Esophagus squamous epithelium (tissue), 5 donors: ENCODE measurements around the gene OR6J1. TPM values are rescaled to one million over a fixed set of nuclear protein-coding genes. Genes with fewer than 3 reads are reported as not detected.

Experiments
- DNase-seq: peaks from one replicate; lab custom pipeline; 2025; lab: John Stamatoyannopoulos, UW
- H3K27ac ChIP-seq, 4 donors: fragments of 200-600 bp; sonication (generic); one replicate each; pipeline ENCODE4 v1.5.1; 2016 to 2019; ENCODE audit warnings: mild to moderate bottlenecking in 1 of 4
- H3K27me3 ChIP-seq, 4 donors: fragments of 200-600 bp; sonication (generic); 1 replicate in 3 of 4; 2 replicates in 1 of 4; pipeline versions ENCODE4 v1.5.1 to v1.6.0; 2017 to 2021; ENCODE audit warnings: antibody characterized with exemption in 1 of 4
- H3K36me3 ChIP-seq, 3 donors: fragments of 200-600 bp; sonication (generic); one replicate each; pipeline ENCODE4 v1.5.1; 2016 to 2019
- H3K4me1 ChIP-seq, 3 donors: fragments of 200-600 bp; sonication (generic); one replicate each; pipeline ENCODE4 v1.5.1; 2017 to 2019
- H3K4me3 ChIP-seq, 4 donors: fragments of 200-600 bp; sonication (generic); 1 replicate in 3 of 4; 2 replicates in 1 of 4; pipeline ENCODE4 v1.5.1; 2016 to 2019; ENCODE audit warnings: mild to moderate bottlenecking in 2 of 4, moderate library complexity in 1 of 4
- H3K9me3 ChIP-seq, 3 donors: fragments of 200-600 bp; sonication (generic); one replicate each; pipeline ENCODE4 v1.5.1; 2016 to 2019
- POLR2A ChIP-seq, 4 donors: fragments of 450-650 bp; IDR thresholded peaks; one replicate each; pipeline ENCODE4 v1.6.1; 2017; ENCODE audit warnings: antibody characterized with exemption in 4 of 4, mild to moderate bottlenecking in 4 of 4, moderate library complexity in 3 of 4
- WGBS, 2 donors: methylation state at CpG; one replicate each; pipeline ENCODE4 v1.1.5; 2018; 5-methylcytosine and 5-hydroxymethylcytosine counted together
- intact Hi-C: fragments of 100-400 bp; cut with DNase I; formaldehyde crosslinking; loops from one replicate; pipeline ENCODE4 v1.15.0; 2022
- total RNA-seq, 4 donors: library from RNA; depleted of rRNA; stranded (reverse); fragments of >200 nt; gene quantifications; one replicate each; pipeline ENCODE4 v1.1.0, GENCODE V29; 2016
- TF ChIP-seq, protein P1 (sequence below), 6 experiments: fragments of 450-650 bp in 4 of 6; fragments of 200-600 bp in 2 of 6; sonication (generic) in 2 of 6; IDR thresholded peaks; one replicate each; pipeline ENCODE4 v1.5.1; 2016 to 2019; ENCODE audit warnings: antibody characterized with exemption in 6 of 6, mild to moderate bottlenecking in 4 of 6, moderate library complexity in 4 of 6
- donor health status: DM: yes; HTN: yes; CAD: no.

Gene OR6J1
- total RNA-seq, 4 donors from 2014 or later: not detected

GRCh38 chr14:22630486-22630885, 13.7 kb downstream of the OR6J1 start:
- Histone ChIP-seq H3K4me1 (no peaks in the 10 kb centered on the region), H3K27ac (no peak overlapping the region), H3K27me3 (no peaks in the 10 kb centered on the region), H3K4me3 (no peak overlapping the region), H3K36me3 (no peaks in the 10 kb centered on the region), H3K9me3 (no peaks in the 10 kb centered on the region)
- TF ChIP-seq POLR2A (IDR thresholded peaks at IDR 0.05): no peak
- TF ChIP-seq, protein P1, sequence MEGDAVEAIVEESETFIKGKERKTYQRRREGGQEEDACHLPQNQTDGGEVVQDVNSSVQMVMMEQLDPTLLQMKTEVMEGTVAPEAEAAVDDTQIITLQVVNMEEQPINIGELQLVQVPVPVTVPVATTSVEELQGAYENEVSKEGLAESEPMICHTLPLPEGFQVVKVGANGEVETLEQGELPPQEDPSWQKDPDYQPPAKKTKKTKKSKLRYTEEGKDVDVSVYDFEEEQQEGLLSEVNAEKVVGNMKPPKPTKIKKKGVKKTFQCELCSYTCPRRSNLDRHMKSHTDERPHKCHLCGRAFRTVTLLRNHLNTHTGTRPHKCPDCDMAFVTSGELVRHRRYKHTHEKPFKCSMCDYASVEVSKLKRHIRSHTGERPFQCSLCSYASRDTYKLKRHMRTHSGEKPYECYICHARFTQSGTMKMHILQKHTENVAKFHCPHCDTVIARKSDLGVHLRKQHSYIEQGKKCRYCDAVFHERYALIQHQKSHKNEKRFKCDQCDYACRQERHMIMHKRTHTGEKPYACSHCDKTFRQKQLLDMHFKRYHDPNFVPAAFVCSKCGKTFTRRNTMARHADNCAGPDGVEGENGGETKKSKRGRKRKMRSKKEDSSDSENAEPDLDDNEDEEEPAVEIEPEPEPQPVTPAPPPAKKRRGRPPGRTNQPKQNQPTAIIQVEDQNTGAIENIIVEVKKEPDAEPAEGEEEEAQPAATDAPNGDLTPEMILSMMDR (IDR thresholded peaks at IDR 0.05): no peak
- WGBS, 2 donors: 60 to 74% methylated on average over 2 of the region's 2 CpGs
- intact Hi-C loops: no loop called here
- no peak for DNase-seq

- H3K9me3 ChIP-seq: no peaks in the 10 kb centered on the region
These were observed 14.1 kb downstream of the OR6J1 start for GRCh38 chr14:22630066-22630465.

DNA sequence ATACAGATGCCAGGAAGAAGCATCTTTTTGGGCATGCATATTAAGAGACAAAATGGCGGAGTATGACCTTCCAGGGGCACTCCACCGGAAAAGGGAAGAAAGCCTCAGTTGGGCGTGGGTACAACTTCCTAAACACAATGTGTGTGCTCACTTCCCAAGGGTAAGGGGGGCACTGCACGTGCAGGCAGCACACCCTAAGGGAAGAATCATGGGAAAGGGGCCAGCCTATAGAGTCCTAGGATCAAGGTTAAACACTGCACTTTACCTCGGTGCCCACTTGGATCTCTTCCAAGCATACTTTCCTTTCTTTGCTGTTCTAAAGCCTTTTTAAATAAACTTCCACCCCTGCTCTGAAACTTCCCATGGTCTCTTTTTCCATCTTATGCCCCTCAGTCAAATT, 14.8 kb downstream of the OR6J1 start:
- H3K4me1 ChIP-seq: no peaks in the 10 kb centered on the region
- TF ChIP-seq, protein P1 (IDR thresholded peaks at IDR 0.05): no peak
- TF ChIP-seq POLR2A (IDR thresholded peaks at IDR 0.05): no peak
- H3K27ac ChIP-seq: no peak overlapping the region
- intact Hi-C loops: no loop called here
- WGBS, 2 donors: 51 to 57% methylated on average over 5 of the region's 5 CpGs
- H3K9me3 ChIP-seq: no peaks in the 10 kb centered on the region
- H3K4me3 ChIP-seq: no peak overlapping the region
- H3K36me3 ChIP-seq: no peaks in the 10 kb centered on the region
- no peaks in the 10 kb centered on the region for H3K27me3 ChIP-seq
- no peak for DNase-seq

More at GRCh38 chr14:22630066-22630465, 14.1 kb downstream of the OR6J1 start:
- Histone ChIP-seq H3K4me3 (no peak overlapping the region), H3K27ac (no peak overlapping the region), H3K27me3 (no peaks in the 10 kb centered on the region), H3K4me1 (no peaks in the 10 kb centered on the region), H3K36me3 (no peaks in the 10 kb centered on the region)
- no peak for DNase-seq
- 85 to 94% methylated on average over 3 of the region's 3 CpGs for WGBS, 2 donors
- TF ChIP-seq, protein P1 (IDR thresholded peaks at IDR 0.05): no peak
- TF ChIP-seq POLR2A (IDR thresholded peaks at IDR 0.05): no peak
- intact Hi-C loops: no loop called here

DNA sequence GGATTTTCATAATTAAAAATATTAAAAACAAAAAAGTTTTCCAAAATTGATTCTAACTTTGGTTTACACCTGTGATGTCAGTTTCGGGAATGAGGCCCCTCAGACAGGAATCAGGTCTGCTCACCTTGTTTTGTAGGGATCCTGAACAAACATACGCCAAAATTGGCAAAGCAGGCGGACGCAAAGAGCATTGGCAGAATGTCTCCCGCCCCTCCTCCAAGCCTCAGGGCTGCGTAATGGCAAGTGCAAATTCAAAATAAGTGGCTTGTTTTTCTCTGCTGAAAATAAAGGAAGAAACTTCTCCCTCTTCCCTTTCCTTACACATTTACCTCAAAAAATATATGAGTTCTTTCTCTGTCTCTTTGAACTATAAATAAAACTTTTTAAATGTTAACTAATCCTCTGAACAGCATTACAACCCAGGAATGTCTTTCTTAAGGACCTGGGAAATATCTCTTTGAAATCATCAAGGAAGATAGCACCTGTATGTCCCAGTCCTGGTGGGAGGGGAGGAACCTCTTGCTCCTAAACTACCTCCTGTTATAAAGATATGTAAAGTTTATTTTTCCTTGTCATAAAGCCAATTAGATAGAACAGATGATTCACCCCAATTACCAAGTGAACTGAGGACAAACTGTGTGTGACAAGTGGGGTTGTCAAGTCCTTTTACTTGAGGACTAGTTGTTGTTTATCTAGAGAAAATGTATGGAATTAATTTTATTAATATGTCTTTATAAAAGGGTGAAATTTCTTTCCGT, 16.5 kb downstream of the OR6J1 start:
- TF ChIP-seq, protein P1 (IDR thresholded peaks at IDR 0.05): no peak
- TF ChIP-seq POLR2A (IDR thresholded peaks at IDR 0.05): no peak
- Histone ChIP-seq H3K9me3 (no peaks in the 10 kb centered on the region), H3K4me1 (no peaks in the 10 kb centered on the region), H3K27me3 (no peaks in the 10 kb centered on the region), H3K36me3 (no peaks in the 10 kb centered on the region), H3K27ac (no peak overlapping the region), H3K4me3 (no peak overlapping the region)
- intact Hi-C loops: no loop called here
- 50 to 57% methylated on average over 7 of the region's 7 CpGs for WGBS, 2 donors
- DNase-seq: no peak

DNA sequence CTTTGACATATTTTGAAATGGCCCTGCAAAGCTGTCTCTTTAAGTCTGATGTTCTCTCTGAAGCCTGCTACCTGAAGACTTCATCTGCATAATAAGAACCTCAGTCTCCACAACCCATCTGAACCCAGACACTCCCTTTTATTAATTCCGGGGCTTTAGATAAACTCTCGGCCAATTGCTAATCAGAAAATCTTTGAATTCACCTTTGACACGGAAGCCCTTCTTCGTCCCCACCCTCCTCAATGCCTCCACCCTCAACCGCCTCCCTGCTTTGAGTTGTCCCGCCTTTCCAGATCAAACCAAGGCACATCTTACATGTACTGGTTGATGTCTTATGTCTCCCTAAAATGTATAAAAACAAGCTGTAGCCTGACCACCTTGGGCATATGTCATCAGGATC, 17.6 kb downstream of the OR6J1 start:
- no peak for DNase-seq
- TF ChIP-seq POLR2A (IDR thresholded peaks at IDR 0.05): no peak
- TF ChIP-seq, protein P1 (IDR thresholded peaks at IDR 0.05): no peak
- Histone ChIP-seq H3K9me3 (no peaks in the 10 kb centered on the region), H3K36me3 (no peaks in the 10 kb centered on the region), H3K4me3 (no peak overlapping the region), H3K4me1 (no peaks in the 10 kb centered on the region), H3K27me3 (no peaks in the 10 kb centered on the region), H3K27ac (no peak overlapping the region)
- 81 to 89% methylated on average over 6 of the region's 6 CpGs for WGBS, 2 donors
- intact Hi-C loops: no loop called here
